Measurements from ENCODE around the gene CARHSP1. TPM values are rescaled to one million over a fixed set of nuclear protein-coding genes. Genes with fewer than 3 reads are reported as not detected.

Gene CARHSP1
- total RNA-seq, 1 donor from 2014 or later, result 151 TPM

DNA sequence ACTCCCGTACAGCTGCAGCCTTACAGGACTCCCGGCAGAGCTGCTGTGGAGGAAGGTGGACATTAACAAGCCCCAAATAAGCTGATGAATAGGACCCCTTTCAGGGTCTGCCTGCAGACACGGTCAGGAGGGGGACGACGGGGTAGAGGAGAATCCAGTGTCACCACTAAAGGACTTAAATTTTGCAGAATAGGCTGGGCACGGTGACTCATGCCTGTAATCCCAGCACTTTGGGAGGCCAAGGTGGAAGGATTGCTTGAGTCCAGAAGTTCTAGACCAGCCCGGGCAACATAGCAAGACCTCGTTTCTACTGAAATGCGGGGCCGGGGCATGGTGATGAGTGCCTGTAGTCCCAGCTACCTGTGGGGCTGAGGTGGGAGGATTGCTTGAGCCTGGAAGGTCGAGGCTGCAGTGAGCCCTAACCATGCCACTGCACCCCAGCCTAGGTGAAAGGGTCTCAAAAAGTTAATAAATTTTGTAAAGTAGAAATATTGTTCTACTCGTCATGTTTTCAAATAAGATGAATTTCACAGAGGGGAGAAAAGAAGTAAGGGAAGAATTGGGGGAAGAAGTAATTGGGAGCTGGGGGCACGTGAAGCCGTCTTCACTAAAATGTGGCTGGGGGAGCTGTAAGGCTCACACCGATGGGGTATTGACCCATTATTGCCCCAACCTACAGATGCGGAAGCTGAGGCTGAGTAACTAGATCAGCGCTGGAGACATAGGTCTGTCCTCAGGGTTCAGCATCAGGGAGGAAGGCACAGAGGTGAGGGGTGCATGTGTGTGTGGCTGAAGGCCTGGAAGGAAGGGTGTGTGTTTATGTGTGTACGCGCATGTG, 18.0 kb upstream of the CARHSP1 start:
- Histone ChIP-seq H3K27ac (no peak overlapping the region), H3K27me3 (no peaks in the 10 kb centered on the region), H3K9me3 (no peaks in the 10 kb centered on the region), H3K36me3 (peaks cover 22 to 23% of the 10 kb centered on the region in 2 donors), H3K4me3 (no peak overlapping the region), H3K4me1 (peaks cover 0 to 7% of the 10 kb centered on the region in 2 donors)
- TF ChIP-seq, protein P1, sequence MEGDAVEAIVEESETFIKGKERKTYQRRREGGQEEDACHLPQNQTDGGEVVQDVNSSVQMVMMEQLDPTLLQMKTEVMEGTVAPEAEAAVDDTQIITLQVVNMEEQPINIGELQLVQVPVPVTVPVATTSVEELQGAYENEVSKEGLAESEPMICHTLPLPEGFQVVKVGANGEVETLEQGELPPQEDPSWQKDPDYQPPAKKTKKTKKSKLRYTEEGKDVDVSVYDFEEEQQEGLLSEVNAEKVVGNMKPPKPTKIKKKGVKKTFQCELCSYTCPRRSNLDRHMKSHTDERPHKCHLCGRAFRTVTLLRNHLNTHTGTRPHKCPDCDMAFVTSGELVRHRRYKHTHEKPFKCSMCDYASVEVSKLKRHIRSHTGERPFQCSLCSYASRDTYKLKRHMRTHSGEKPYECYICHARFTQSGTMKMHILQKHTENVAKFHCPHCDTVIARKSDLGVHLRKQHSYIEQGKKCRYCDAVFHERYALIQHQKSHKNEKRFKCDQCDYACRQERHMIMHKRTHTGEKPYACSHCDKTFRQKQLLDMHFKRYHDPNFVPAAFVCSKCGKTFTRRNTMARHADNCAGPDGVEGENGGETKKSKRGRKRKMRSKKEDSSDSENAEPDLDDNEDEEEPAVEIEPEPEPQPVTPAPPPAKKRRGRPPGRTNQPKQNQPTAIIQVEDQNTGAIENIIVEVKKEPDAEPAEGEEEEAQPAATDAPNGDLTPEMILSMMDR (IDR thresholded peaks at IDR 0.05), result no peak
- intact Hi-C loops (cut with DNase I), result loop anchor here (5.0 kb wide), 1 partner anchor 75 kb away; the partner anchor contains the start of gene USP7
- no peak for DNase-seq (ENCODE audit: low spot score in 2 of 2)

DNA sequence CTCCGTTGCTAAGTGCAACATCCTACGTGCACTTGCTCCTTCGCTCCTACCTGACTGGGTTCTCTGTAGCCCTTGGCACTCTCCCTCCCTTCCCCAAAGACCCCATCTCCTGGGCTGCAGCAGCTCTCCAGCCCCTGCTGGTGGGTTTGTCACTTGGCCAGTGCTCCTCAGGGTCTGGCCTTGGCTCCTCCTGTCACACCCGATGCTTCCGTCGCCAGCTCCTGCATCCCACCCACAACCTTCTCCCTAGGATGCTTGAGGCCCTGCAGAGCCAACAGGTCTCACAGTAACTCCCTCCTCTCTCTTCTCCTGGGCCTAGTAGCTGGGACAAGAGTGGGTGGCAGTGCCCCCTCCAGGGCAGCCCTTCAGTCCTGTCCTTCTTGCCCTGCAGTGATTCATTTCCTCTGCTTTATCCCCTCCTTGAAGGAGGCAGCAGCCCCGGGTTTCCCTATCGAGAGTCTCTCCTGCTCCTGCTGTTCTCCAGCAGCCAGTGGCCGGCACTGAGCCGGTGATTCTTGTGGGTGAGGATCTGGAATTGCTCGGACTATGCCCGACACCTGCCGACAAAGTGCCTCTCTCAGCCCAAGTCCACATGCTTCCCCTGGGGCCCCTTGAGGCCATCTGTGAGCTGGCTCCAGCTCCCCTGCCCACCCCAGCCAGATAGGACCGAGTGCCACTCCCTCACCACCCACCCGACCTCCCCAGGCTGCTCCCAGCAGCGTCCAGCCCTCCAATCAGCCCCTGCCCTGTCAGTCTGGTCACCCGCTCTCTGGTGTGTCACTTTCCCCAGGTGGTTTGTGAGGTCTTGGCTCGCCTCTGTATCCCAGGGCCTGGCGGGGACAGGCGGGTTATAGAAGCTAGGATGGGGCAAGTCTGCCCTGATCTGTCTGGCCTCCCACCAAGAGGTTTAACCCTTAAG, 17.1 kb upstream of the CARHSP1 start:
- Histone ChIP-seq H3K9me3 (no peaks in the 10 kb centered on the region), H3K4me1 (peaks cover 0 to 7% of the 10 kb centered on the region in 2 donors), H3K36me3 (peaks cover 14 to 16% of the 10 kb centered on the region in 2 donors), H3K4me3 (no peak overlapping the region), H3K27ac (no peak overlapping the region), H3K27me3 (no peaks in the 10 kb centered on the region)
- intact Hi-C loops (cut with DNase I), result loop anchor here (5.0 kb wide), 1 partner anchor 76 kb away; the partner anchor contains the start of gene USP7
- TF ChIP-seq, protein P1 (IDR thresholded peaks at IDR 0.05), result no peak
- DNase-seq (ENCODE audit: low spot score in 2 of 2), result no peak

DNA sequence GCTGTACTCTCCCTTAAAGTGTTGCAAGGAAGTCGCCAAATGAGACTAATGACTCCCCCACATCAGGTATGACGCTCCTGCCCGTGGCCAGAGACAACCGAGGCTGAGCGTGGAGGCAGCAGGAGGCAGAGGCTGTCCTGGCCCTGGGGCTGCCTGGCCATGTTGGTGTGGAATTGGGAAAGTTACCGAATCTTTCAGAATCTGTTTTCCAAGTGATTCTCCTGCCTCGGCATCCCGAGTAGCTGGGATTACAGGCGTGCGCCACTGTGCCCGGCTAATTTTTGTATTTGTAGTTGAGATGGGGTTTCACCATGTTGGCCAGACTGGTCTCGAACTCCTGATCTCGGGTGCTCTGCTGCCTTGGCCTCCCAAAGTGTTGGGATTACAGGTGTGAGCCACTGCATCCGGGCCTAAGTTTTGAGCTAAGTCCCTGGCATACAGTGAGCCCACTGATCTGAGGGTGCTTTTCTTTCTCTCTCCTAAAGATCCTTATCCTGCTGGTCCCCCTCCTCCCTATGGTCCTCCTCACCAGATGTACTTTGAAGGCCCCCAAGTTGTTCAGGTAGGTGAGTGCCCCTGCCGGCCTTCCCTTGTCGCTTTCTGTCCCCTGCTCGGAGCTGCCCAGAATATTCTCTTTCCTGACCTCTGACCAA, 14.0 kb upstream of the CARHSP1 start:
- H3K4me3 ChIP-seq, result no peak overlapping the region
- DNase-seq (ENCODE audit: low spot score in 2 of 2), result no peak
- TF ChIP-seq, protein P1 (IDR thresholded peaks at IDR 0.05), result no peak
- H3K27ac ChIP-seq, result no peak overlapping the region
- no peaks in the 10 kb centered on the region for H3K27me3 ChIP-seq
- intact Hi-C loops (cut with DNase I), result loop anchor here (5.0 kb wide), 1 partner anchor 86 kb away; the partner anchor contains the start of genes PMM2 and TMEM186
- no peaks in the 10 kb centered on the region for H3K36me3 ChIP-seq
- peaks cover 0 to 7% of the 10 kb centered on the region in 2 donors for H3K4me1 ChIP-seq
- H3K9me3 ChIP-seq, result no peaks in the 10 kb centered on the region

DNA sequence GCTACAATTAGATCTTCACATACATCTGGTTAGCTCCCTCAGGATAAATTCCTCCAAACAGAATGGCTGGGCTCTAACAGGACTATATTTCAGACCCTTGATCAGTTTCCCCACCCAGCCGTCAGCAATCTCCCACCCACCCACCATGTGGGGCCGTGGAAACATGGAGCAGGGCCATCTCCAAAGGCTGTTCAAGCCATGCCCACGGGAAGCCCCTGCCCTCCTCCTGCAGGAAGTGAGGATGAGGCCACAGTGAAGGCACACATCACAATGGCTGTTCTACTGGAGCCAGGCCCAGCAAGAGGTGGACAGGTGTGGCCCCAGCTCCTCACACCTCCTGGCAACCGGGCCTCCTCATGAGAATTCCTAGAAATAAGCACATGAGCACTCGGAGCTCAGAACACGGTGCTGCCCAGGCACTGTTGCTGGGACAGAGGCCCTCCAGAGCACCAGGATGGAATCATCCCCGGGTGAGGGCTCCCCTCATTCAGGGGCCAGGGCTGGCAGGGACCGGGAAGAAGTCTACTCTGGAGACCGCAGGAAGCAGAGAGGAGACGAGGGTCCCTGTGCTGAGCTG, 13.3 kb upstream of the CARHSP1 start, which contains the start of gene LITAFD:
TSS of gene LITAFD (plus strand) at position 311 of the 577 bp plus-strand sequence. CDS start 2,005 bp downstream, outside the sequence.
- Histone ChIP-seq H3K4me3 (no peak within 1 kb of the TSS), H3K4me1 (peaks cover 0 to 7% of the 10 kb centered on the region in 2 donors), H3K27me3 (no peaks in the 10 kb centered on the region), H3K36me3 (no peaks in the 10 kb centered on the region), H3K27ac (no peak within 1 kb of the TSS), H3K9me3 (no peaks in the 10 kb centered on the region)
- no peak for DNase-seq (ENCODE audit: low spot score in 2 of 2)
- intact Hi-C loops (cut with DNase I), result loop anchor here (5.0 kb wide), 1 partner anchor 85 kb away; the partner anchor contains the start of genes PMM2 and TMEM186
- TF ChIP-seq, protein P1 (IDR thresholded peaks at IDR 0.05), result no peak

Measured in ascending aorta (tissue), 2 donors.